ENCODE results near the gene TPR.

DNA sequence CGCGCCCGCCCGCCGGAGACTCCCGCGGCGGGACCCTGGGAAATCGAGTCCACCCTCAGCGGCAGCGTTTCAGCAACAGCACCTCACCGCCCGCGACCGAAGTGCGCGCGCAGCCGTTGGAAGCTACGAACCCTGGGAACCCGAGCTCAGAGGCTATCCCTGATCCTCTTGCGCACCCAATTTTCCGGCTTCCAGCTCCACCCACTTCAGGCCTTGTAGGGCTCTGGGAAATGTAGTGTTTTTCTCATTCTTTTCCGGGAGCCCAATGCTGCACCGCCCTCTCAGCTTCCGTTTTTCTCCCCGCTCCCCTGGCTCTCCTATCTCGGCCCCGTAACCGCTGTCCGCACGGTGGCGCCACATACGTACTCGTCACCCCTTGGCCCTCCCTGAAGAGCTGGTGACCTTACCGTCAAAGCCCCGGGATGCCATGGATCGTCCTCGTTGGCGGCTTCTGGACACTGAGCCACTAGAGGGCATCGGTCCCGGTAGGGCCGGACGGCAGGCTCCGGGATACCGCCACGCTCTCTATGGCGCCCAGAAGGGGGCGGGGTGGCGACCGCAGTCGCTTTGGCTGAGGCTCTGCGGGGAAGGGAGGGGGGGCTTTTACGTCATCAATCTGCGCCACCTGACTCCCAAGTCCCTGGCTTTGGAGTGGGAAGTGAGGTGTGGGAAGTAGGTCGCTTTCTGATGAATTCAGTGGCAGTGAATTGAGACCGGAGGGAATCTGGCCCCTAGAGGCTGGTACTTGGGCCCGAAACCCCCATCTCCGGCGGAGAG lies at the start of gene TPR, which contains the start of gene ODR4:
- TF ChIP-seq ZNF274 (IDR thresholded peaks at IDR 0.05; ENCODE audit: low read depth, low read length) (no peak), SUZ12 (IDR thresholded peaks at IDR 0.05; ENCODE audit: extremely low read depth, insufficient read depth, insufficient read length) (no peak)
